PC-3 (cell line): ENCODE data around the gene SNN. TPM values are rescaled to one million over a fixed set of nuclear protein-coding genes. Genes with fewer than 3 reads are reported as not detected.

Experiments
- ATAC-seq: fragments of 200-7000 bp; cut with Tn5 transposase; 2 replicates; pipeline ENCODE4 v1.9.1; 2020; ENCODE audit warnings: mild to moderate bottlenecking, moderate library complexity
- BruUV-seq: library from RNA; stranded (reverse); fragments of 400-500 nt; replicated peaks from 2 replicates; lab custom pipeline; 2021; lab: Mats Ljungman, UMichigan
- CTCF ChIA-PET: fragments of 300-600 bp; sonication (Branson Sonifier 250); formaldehyde crosslinking; loops from one replicate; lab custom pipeline; 2022; ENCODE audit warnings: antibody characterized with exemption; lab: Charles Lee
- POLR2A ChIA-PET: fragments of 300-600 bp; sonication (Branson Sonifier 250); formaldehyde crosslinking; loops from one replicate; lab custom pipeline; 2022; ENCODE audit warnings: antibody characterized with exemption; ENCODE audit not compliant: unreplicated experiment; lab: Charles Lee
- DNase-seq: peaks from one replicate; pipeline ENCODE4 v3.0.0-alpha.2; 2015
- H2AFZ ChIP-seq: fragments of 300-600 bp; sonication (generic); 2 replicates; pipeline ENCODE4 v1.6.0; 2016; ENCODE audit warnings: antibody characterized with exemption, low read length
- H3F3A ChIP-seq: fragments of 300-600 bp; sonication (generic); one replicate; pipeline ENCODE4 v1.6.0; 2017; ENCODE audit warnings: antibody characterized with exemption, low read length, control low read depth, mild to moderate bottlenecking; ENCODE audit not compliant: unreplicated experiment
- H3K27ac ChIP-seq: fragments of 300-600 bp; sonication (generic); 2 replicates; pipeline ENCODE4 v1.5.1; 2016; ENCODE audit warnings: mild to moderate bottlenecking, low read length
- H3K27me3 ChIP-seq: fragments of 300-600 bp; sonication (generic); 2 replicates; pipeline ENCODE4 v1.6.1; 2016; ENCODE audit warnings: low read length, mixed read lengths
- H3K36me3 ChIP-seq: fragments of 300-600 bp; sonication (generic); 2 replicates; pipeline ENCODE4 v1.6.1; 2016; ENCODE audit warnings: low read depth, mixed run types, low read length, mixed read lengths
- H3K4me1 ChIP-seq: fragments of 300-600 bp; sonication (generic); 2 replicates; pipeline ENCODE4 v1.5.1; 2016; ENCODE audit warnings: low read length; ENCODE audit not compliant: insufficient read depth
- H3K4me2 ChIP-seq: fragments of 300-600 bp; sonication (generic); 2 replicates; pipeline ENCODE4 v1.6.0; 2016; ENCODE audit warnings: low read length
- H3K4me3 ChIP-seq: fragments of 300-600 bp; sonication (generic); 2 replicates; pipeline ENCODE4 v1.5.1; 2016; ENCODE audit warnings: mild to moderate bottlenecking, low read length, mixed read lengths
- H3K79me2 ChIP-seq: fragments of 300-600 bp; sonication (generic); 2 replicates; pipeline ENCODE4 v1.6.1; 2017; ENCODE audit warnings: low read length, mixed read lengths
- H3K9ac ChIP-seq: fragments of 300-600 bp; sonication (generic); 2 replicates; pipeline ENCODE4 v1.6.0; 2016; ENCODE audit warnings: mild to moderate bottlenecking, low read length
- H3K9me2 ChIP-seq: fragments of 300-600 bp; sonication (generic); replicated peaks from 2 replicates; pipeline ENCODE4 v1.6.1; 2016; ENCODE audit warnings: mixed run types, low read length, mixed read lengths
- H3K9me3 ChIP-seq: fragments of 300-600 bp; sonication (generic); 2 replicates; pipeline ENCODE4 v1.6.1; 2016; ENCODE audit warnings: low read length, mixed read lengths
- H4K20me1 ChIP-seq: fragments of 300-600 bp; sonication (generic); 2 replicates; pipeline ENCODE4 v1.6.1; 2016; ENCODE audit warnings: low read length, mixed read lengths
- EZH2 ChIP-seq: fragments of 300-600 bp; sonication (generic); IDR thresholded peaks from one replicate; pipeline ENCODE4 v1.6.1; 2017; ENCODE audit warnings: antibody characterized with exemption, mild to moderate bottlenecking, low read length; ENCODE audit not compliant: unreplicated experiment
- EZH2phosphoT487 ChIP-seq: fragments of 300-600 bp; sonication (generic); IDR thresholded peaks from 2 replicates; pipeline ENCODE4 v1.6.1; 2018; ENCODE audit warnings: mild to moderate bottlenecking, antibody characterized with exemption, low read length, borderline replicate concordance
- intact Hi-C: fragments of 100-400 bp; cut with micrococcal nuclease; formaldehyde crosslinking; loops from 2 replicates; pipeline ENCODE4 v1.9.0; 2023
- total RNA-seq: library from RNA; depleted of rRNA; stranded (reverse); fragments of >200 nt; gene quantifications from 2 replicates; pipeline ENCODE4 v1.2.3, GENCODE V29; 2014
- TF ChIP-seq, protein P1 (sequence below): fragments of 300-600 bp; sonication (generic); conservative IDR thresholded peaks from 2 replicates; pipeline ENCODE4 v1.5.1; 2017; ENCODE audit warnings: antibody characterized with exemption, low read depth, mild to moderate bottlenecking, low read length

SNN gene
- total RNA-seq, 1 experiment from 2014 or later, result 4.3 TPM

- Histone ChIP-seq H4K20me1 (no peaks in the 10 kb centered on the region), H3K4me3 (no peak overlapping the region), H3K9ac (no peak overlapping the region), H3K27ac (no peak overlapping the region), H2AFZ (no peak overlapping the region), H3F3A (no peaks in the 10 kb centered on the region), H3K36me3 (peaks cover 18% of the 10 kb centered on the region; the same call in 1 of the 2 replicates), H3K4me2 (no peak overlapping the region), H3K4me1 (peaks cover 18% of the 10 kb centered on the region), H3K79me2 (0 out of 2 replicates have a peak, but pooled peaks cover 3% of the 10 kb centered on the region), H3K9me3 (no peaks in the 10 kb centered on the region), H3K27me3 (no peaks in the 10 kb centered on the region), H3K9me2 (no peaks in the 10 kb centered on the region)
- POLR2A ChIA-PET, result no interaction called here
- TF ChIP-seq EZH2phosphoT487 (no peak), EZH2 (no peak)
- TF ChIP-seq, protein P1, sequence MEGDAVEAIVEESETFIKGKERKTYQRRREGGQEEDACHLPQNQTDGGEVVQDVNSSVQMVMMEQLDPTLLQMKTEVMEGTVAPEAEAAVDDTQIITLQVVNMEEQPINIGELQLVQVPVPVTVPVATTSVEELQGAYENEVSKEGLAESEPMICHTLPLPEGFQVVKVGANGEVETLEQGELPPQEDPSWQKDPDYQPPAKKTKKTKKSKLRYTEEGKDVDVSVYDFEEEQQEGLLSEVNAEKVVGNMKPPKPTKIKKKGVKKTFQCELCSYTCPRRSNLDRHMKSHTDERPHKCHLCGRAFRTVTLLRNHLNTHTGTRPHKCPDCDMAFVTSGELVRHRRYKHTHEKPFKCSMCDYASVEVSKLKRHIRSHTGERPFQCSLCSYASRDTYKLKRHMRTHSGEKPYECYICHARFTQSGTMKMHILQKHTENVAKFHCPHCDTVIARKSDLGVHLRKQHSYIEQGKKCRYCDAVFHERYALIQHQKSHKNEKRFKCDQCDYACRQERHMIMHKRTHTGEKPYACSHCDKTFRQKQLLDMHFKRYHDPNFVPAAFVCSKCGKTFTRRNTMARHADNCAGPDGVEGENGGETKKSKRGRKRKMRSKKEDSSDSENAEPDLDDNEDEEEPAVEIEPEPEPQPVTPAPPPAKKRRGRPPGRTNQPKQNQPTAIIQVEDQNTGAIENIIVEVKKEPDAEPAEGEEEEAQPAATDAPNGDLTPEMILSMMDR, result no peak
- intact Hi-C loops, result no loop called here
- CTCF ChIA-PET, result no interaction called here
- DNase-seq, result no peak
- no TSS peak for BruUV-seq
- no peak for ATAC-seq
These were observed 18.6 kb downstream of the SNN start for GRCh38 chr16:11686713-11687380.

DNA sequence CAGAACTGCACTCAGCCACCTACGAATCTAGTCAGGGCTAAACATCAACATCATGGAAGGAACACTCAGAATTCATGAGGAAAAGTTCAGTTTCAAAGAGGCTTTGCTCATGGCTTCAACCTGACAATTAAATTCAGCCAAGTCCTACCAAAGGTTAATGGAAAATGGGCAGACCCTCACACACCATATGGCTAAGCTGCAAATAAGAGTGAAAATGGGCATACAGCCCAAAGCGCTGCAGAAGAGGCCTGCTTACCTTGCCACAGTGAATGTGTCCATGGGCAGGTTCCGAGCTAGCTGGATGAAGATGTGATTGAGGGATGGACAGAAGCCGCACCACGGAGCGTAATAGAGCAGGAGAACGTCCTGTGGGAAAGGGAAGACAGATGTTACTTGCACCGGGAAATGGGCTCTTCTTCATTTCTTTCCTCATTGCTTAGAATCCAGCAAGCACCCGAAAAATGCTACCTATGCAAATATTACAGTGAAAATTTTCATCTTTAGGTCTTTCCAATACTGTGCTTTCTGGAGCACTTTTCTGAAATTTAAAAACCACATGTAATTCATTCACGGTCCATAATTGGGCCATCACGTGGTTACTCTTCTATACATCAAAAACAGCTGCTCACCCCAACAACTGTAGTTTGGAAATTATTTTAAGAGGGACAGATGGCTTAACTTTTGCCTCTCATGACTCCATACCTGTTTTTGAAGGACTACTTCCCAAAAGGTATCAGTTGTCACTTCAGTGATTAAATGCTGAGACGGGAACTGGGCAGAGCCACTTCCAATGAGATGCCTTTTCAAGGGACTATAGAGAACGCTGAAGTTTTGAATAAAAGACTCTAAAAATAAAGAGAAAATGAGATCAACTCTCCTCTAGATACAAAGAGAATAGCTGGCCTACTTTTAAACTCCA is 19.6 kb downstream of the SNN start:
- Histone ChIP-seq H3K27ac (no peak overlapping the region), H3K4me1 (peaks cover 18% of the 10 kb centered on the region), H3K79me2 (0 out of 2 replicates have a peak, but pooled peaks cover 3% of the 10 kb centered on the region), H3K9ac (no peak overlapping the region), H3K4me2 (no peak overlapping the region), H2AFZ (no peak overlapping the region), H3K36me3 (peaks cover 19% of the 10 kb centered on the region; the same call in 1 of the 2 replicates), H3K9me3 (no peaks in the 10 kb centered on the region), H3K9me2 (no peaks in the 10 kb centered on the region), H4K20me1 (no peaks in the 10 kb centered on the region), H3F3A (no peaks in the 10 kb centered on the region), H3K27me3 (no peaks in the 10 kb centered on the region), H3K4me3 (no peak overlapping the region)
- no peak for ATAC-seq
- BruUV-seq, result no TSS peak
- no peak for TF ChIP-seq EZH2phosphoT487
- TF ChIP-seq, protein P1, result no peak
- no peak for TF ChIP-seq EZH2
- intact Hi-C loops, result no loop called here
- POLR2A ChIA-PET, result no interaction called here
- CTCF ChIA-PET, result no interaction called here
- no peak for DNase-seq
